Adrenal gland (tissue), 12 donors: ENCODE measurements around the gene NIPA2. TPM values are rescaled to one million over a fixed set of nuclear protein-coding genes. Genes with fewer than 3 reads are reported as not detected.

Source experiments
- DNase-seq, 7 donors: peaks; one replicate each; pipeline ENCODE4 v3.0.0-alpha.2; 2019 to 2020
- H3K27ac ChIP-seq, 5 donors: fragments of 200-600 bp; sonication (generic) in 4 of 5; 1 replicate in 3 of 5; 2 replicates in 2 of 5; pipeline versions ENCODE4 v1.5.1 to v1.8.0; 2016 to 2020; ENCODE audit warnings: mild to moderate bottlenecking in 1 of 5
- H3K27me3 ChIP-seq: fragments of 200-600 bp; 2 replicates; pipeline ENCODE4 v1.8.0; 2021
- H3K36me3 ChIP-seq, 2 donors: fragments of 200-600 bp; replicated peaks in 1 of 2; 1 replicate in 1 of 2; 2 replicates in 1 of 2; pipeline versions ENCODE4 v1.5.1 to v1.8.0; 2018 to 2022
- H3K4me1 ChIP-seq, 2 donors: fragments of 200-600 bp; replicated peaks in 1 of 2; 1 replicate in 1 of 2; 2 replicates in 1 of 2; pipeline versions ENCODE4 v1.5.1 to v1.8.0; 2018 to 2021
- H3K4me3 ChIP-seq, 4 donors: fragments of 200-600 bp; sonication (generic) in 3 of 4; one replicate each; pipeline ENCODE4 v1.5.1; 2016 to 2018
- H3K9me3 ChIP-seq, 3 donors: fragments of 200-600 bp; sonication (generic) in 1 of 3; replicated peaks in 1 of 3; 1 replicate in 2 of 3; 2 replicates in 1 of 3; pipeline versions ENCODE4 v1.5.1 to v1.8.0; 2016 to 2021
- CTCF ChIP-seq, 6 experiments: fragments of 450-650 bp in 4 of 6; fragments of 200-600 bp in 2 of 6; sonication (generic) in 1 of 6; IDR thresholded peaks; 1 replicate in 5 of 6; 2 replicates in 1 of 6; pipeline versions ENCODE4 v1.5.1 to v1.8.0; 2016 to 2021; ENCODE audit warnings: antibody characterized with exemption in 6 of 6, mild to moderate bottlenecking in 2 of 6, moderate library complexity in 1 of 6
- POLR2A ChIP-seq, 2 donors: fragments of 450-650 bp; IDR thresholded peaks; one replicate each; pipeline ENCODE4 v1.6.1; 2017; ENCODE audit warnings: antibody characterized with exemption in 2 of 2, mild to moderate bottlenecking in 2 of 2, moderate library complexity in 1 of 2
- WGBS, 4 donors: extraction: QIAGEN DNeasy Blood & Tissue Kit in 2 of 4; methylation state at CpG; one replicate each; pipeline versions ENCODE4 v1.1.5 to v1.1.7; 2013 to 2017; 5-methylcytosine and 5-hydroxymethylcytosine counted together
- intact Hi-C, 2 donors: fragments of 100-400 bp; cut with DNase I; formaldehyde crosslinking; loops; one replicate each; pipeline versions ENCODE4 v1.14.1 to v1.15.0; 2022 to 2023
- polyA plus RNA-seq, 3 donors: library from polyadenylated mRNA; stranded (reverse); fragments of 200-250 nt in 2 of 3; fragments of 350-450 nt in 1 of 3; fragmentation: Illumina TruSeq in 1 of 3; extraction: RNeasy Lipid Tissue Mini Kit (QIAGEN cat#74804) in 1 of 3; gene quantifications; one replicate each; pipeline ENCODE4 v1.2.3, GENCODE V29; 2013 to 2014
- total RNA-seq, 9 donors: library from RNA; depleted of rRNA in 4 of 9; stranded (reverse); fragments of >200 nt in 4 of 9; fragments of 120-200 nt in 1 of 9; fragmentation: NEBNext Ultra II Directional in 1 of 9; extraction: Animal tissue kit (Norgen Biotek cat#: 25700) in 1 of 9; gene quantifications; one replicate each; pipeline versions ENCODE4 v1.1.0 to v1.2.4, GENCODE V29; 2013 to 2023
- donor health status: healthy with polysubstance abuse.
- donor health status: Bipolar disorder and iron deficiency.
- donor health status: DM: yes; HTN: yes; CAD: no.
- donor health status: DM: no; HTN: no; CAD: no.
- donor health status: DM: no; HTN: no; CAD: no.
- donor health status: DM: yes; HTN: yes; CAD: no.

Gene NIPA2
- total and polyA plus RNA-seq, 12 donors, result 10.5 to 77.4 (median 60.2) TPM

GRCh38 chr15:22912256-22912655, 73.8 kb downstream of the NIPA2 start:
- H3K9me3 ChIP-seq, result no peaks in the 10 kb centered on the region
- 90 to 97% (median 97%) methylated on average over 12 of the region's 12 CpGs for WGBS, 4 donors
- TF ChIP-seq CTCF (IDR thresholded peaks at IDR 0.05) (no peak), POLR2A (IDR thresholded peaks at IDR 0.05) (no peak)
- intact Hi-C loops, result no loop called here
- peaks cover 0 to 94% of the 10 kb centered on the region in 2 donors for H3K36me3 ChIP-seq
- H3K27me3 ChIP-seq, result no peaks in the 10 kb centered on the region
- DNase-seq, result no peak
- H3K4me3 ChIP-seq, result no peak overlapping the region
- H3K27ac ChIP-seq, result no peak overlapping the region
- H3K4me1 ChIP-seq, result no peaks in the 10 kb centered on the region

GRCh38 chr15:22913646-22914380, 75.3 kb downstream of the NIPA2 start:
- no peaks in the 10 kb centered on the region for H3K27me3 ChIP-seq
- no peak for DNase-seq
- peaks cover 0 to 95% of the 10 kb centered on the region in 2 donors for H3K36me3 ChIP-seq
- H3K27ac ChIP-seq, result no peak overlapping the region
- no peaks in the 10 kb centered on the region for H3K9me3 ChIP-seq
- intact Hi-C loops, result no loop called here
- H3K4me1 ChIP-seq, result no peaks in the 10 kb centered on the region
- TF ChIP-seq CTCF (IDR thresholded peaks at IDR 0.05) (no peak), POLR2A (IDR thresholded peaks at IDR 0.05) (no peak)
- 94 to 99% (median 96%) methylated on average over 10 to 13 of the region's 13 CpGs for WGBS, 4 donors
- H3K4me3 ChIP-seq, result no peak overlapping the region

- no peaks in the 10 kb centered on the region for H3K27me3 ChIP-seq
- 94 to 97% (median 96%) methylated on average over 24 to 25 of the region's 25 CpGs for WGBS, 4 donors
- H3K27ac ChIP-seq, result no peak overlapping the region
- peaks cover 0 to 74% of the 10 kb centered on the region in 2 donors for H3K36me3 ChIP-seq
- DNase-seq, result no peak
- no peak overlapping the region for H3K4me3 ChIP-seq
- TF ChIP-seq CTCF (IDR thresholded peaks at IDR 0.05) (no peak), POLR2A (IDR thresholded peaks at IDR 0.05) (no peak)
- H3K9me3 ChIP-seq, result no peaks in the 10 kb centered on the region
- intact Hi-C loops, result no loop called here
- H3K4me1 ChIP-seq, result peaks cover 7 to 9% of the 10 kb centered on the region in 2 donors
These were observed 77.5 kb downstream of the NIPA2 start for GRCh38 chr15:22915866-22916515.

- intact Hi-C loops, result no loop called here
- Histone ChIP-seq H3K27ac (no peak overlapping the region), H3K4me1 (peaks cover 7 to 9% of the 10 kb centered on the region in 2 donors), H3K36me3 (peaks cover 0 to 66% of the 10 kb centered on the region in 2 donors), H3K9me3 (no peaks in the 10 kb centered on the region), H3K27me3 (no peaks in the 10 kb centered on the region), H3K4me3 (no peak overlapping the region)
- TF ChIP-seq POLR2A (IDR thresholded peaks at IDR 0.05), result no peak
- no peak for TF ChIP-seq CTCF (IDR thresholded peaks at IDR 0.05)
- 91 to 95% (median 94%) methylated on average over 31 to 36 of the region's 36 CpGs for WGBS, 4 donors
- no peak for DNase-seq
These were observed 78.3 kb downstream of the NIPA2 start for GRCh38 chr15:22916606-22917350.
